Activated CD4-positive, alpha-beta T cell treated with anti-CD3 and anti-CD28 coated beads, Interleukin-2, Interleukin-6, amounts not matched to agents 100 ng/mL and 50 ng/mL, durations not matched to agents 16 hours and 8 hours (primary cell): ENCODE results near the gene DKC1.
"Not testable (repeated sequence)": the region's sequence is repeated elsewhere in the genome, so short reads cannot be mapped to it uniquely, and the experiment has no call there.

Experiments
- DNase-seq: peaks from one replicate; pipeline ENCODE4 v3.0.0-alpha.2; 2020

Gene DKC1

DNA sequence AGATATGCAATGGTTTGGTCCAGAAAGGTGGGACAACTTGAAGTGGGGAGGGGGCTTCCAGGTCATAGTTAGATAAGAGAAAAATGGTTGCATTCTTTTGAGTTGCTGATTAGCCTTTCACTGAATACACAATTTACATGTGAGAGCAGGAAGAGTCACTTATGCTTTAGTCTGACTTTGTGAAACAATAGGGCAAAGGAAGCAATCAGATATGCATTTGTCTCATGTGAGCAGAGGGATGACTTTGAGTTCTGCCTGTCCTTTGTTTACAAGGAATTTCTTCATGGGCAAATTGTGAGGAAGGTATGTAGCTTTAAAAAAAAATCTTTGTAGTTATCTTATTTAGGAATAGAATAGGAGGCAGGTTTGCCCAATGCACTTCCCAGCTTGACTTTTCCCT is 58.9 kb downstream of the DKC1 start:
- DNase-seq = no peak

GRCh38 chrX:154822029-154822428 is 59.4 kb downstream of the DKC1 start:
- no peak for DNase-seq

- DNase-seq = no peak
These were observed 62.0 kb downstream of the DKC1 start for GRCh38 chrX:154824638-154825037.

DNA sequence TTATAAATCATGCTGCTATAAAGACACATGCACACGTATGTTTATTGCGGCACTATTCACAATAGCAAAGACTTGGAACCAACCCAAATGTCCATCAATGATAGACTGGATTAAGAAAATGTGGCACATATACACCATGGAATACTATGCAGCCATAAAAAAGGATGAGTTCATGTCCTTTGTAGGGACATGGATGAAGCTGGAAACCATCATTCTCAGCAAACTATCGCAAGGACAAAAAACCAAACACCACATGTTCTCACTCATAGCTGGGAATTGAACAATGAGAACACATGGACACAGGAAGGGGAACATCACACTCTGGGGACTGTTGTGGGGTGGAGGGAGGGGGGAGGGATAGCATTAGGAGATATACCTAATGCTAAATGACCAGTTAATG is 62.9 kb downstream of the DKC1 start:
- DNase-seq = not testable (repeated sequence)
